ENCODE results near the gene RPS21.
A peak's percentile ranks its signal among the peaks of the same experiment; 100 is the strongest.

The RPS21 gene

GRCh38 chr20:62386383-62387218, at the start of gene RPS21:
Gene RPS21 (plus strand): TSS chr20:62387103. CDS start chr20:62387339, 236 bp downstream.
- DNase-seq: peak; percentile 89

- no peak for DNase-seq
Measured at GRCh38 chr20:62337558-62338293, 49.2 kb upstream of the RPS21 start.

- no peak for DNase-seq
Measured at GRCh38 chr20:62338294-62338620, 48.6 kb upstream of the RPS21 start.

- no peak for DNase-seq
Measured at GRCh38 chr20:62339647-62340062, 47.2 kb upstream of the RPS21 start.

GRCh38 chr20:62342910-62343309, 44.0 kb upstream of the RPS21 start:
- no peak for DNase-seq

GRCh38 chr20:62344092-62344491, 42.8 kb upstream of the RPS21 start:
- DNase-seq: no peak

GRCh38 chr20:62344782-62345181, 42.1 kb upstream of the RPS21 start:
- DNase-seq: no peak

- no peak for DNase-seq
Measured at GRCh38 chr20:62345681-62346370, 41.1 kb upstream of the RPS21 start.

- no peak for DNase-seq
Measured at GRCh38 chr20:62346398-62347150, 40.3 kb upstream of the RPS21 start.

- DNase-seq: no peak
Measured at GRCh38 chr20:62347151-62347404, 39.8 kb upstream of the RPS21 start.

- DNase-seq: no peak
Measured at GRCh38 chr20:62347445-62347844, 39.5 kb upstream of the RPS21 start.

- DNase-seq: no peak
Measured at GRCh38 chr20:62348604-62349003, 38.3 kb upstream of the RPS21 start.

GRCh38 chr20:62349556-62350097, 37.3 kb upstream of the RPS21 start:
- no peak for DNase-seq

- no peak for DNase-seq
Measured at GRCh38 chr20:62350098-62350628, 36.7 kb upstream of the RPS21 start.

- DNase-seq: no peak
Measured at GRCh38 chr20:62350629-62351422, 36.1 kb upstream of the RPS21 start.

- DNase-seq: no peak
Measured at GRCh38 chr20:62351469-62352401, 35.2 kb upstream of the RPS21 start.

GRCh38 chr20:62352402-62353288, 34.3 kb upstream of the RPS21 start:
- DNase-seq: peak; percentile 86

GRCh38 chr20:62353289-62354030, 33.4 kb upstream of the RPS21 start:
- DNase-seq: no peak

Measured in NCI-H1092 (cell line).